ENCODE data around the gene SPACA6.

DNA sequence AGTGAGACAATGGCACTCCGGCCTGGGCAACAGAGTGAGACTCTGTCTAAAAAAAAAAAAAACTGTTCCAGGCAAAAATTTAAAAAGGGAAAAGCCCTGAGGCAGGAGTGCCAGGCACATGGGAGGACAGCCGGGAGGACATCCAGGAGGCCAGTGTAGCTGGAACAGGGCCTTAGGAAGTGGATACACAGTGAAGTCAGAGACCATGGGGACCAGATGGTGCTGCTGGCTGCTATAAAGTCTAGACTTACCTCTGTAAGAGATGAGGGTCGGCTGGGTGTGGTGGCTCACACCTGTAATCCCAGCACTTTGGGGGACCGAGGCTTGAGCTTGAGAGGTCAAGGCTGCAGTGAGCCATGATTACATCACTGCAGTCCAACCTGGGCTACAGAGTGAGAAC, 15.7 kb downstream of the SPACA6 start:
- TF ChIP-seq, protein P1, sequence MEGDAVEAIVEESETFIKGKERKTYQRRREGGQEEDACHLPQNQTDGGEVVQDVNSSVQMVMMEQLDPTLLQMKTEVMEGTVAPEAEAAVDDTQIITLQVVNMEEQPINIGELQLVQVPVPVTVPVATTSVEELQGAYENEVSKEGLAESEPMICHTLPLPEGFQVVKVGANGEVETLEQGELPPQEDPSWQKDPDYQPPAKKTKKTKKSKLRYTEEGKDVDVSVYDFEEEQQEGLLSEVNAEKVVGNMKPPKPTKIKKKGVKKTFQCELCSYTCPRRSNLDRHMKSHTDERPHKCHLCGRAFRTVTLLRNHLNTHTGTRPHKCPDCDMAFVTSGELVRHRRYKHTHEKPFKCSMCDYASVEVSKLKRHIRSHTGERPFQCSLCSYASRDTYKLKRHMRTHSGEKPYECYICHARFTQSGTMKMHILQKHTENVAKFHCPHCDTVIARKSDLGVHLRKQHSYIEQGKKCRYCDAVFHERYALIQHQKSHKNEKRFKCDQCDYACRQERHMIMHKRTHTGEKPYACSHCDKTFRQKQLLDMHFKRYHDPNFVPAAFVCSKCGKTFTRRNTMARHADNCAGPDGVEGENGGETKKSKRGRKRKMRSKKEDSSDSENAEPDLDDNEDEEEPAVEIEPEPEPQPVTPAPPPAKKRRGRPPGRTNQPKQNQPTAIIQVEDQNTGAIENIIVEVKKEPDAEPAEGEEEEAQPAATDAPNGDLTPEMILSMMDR (IDR thresholded peaks at IDR 0.05), result no peak
- TF ChIP-seq POLR2A (IDR thresholded peaks at IDR 0.05), result no peak

All from heart left ventricle (tissue), 13 donors.